B cell (primary cell): ENCODE measurements around the gene ANKFN1. TPM values are rescaled to one million over a fixed set of nuclear protein-coding genes. Genes with fewer than 3 reads are reported as not detected.

Source experiments
- ATAC-seq: fragments of 200-7000 bp; cut with Tn5 transposase; one replicate; pipeline ENCODE4 v1.10.0; 2021; ENCODE audit warnings: low read depth, mild to moderate bottlenecking, moderate number of reproducible peaks, moderate library complexity
- CTCF ChIA-PET: fragments of 350-600 bp; sonication (Branson Sonifier 250); formaldehyde crosslinking; loops from one replicate; lab custom pipeline; 2021; ENCODE audit warnings: antibody characterized with exemption, inconsistent platforms; lab: Charles Lee
- POLR2A ChIA-PET: fragments of 350-600 bp; sonication (Branson Sonifier 250); formaldehyde crosslinking; loops from one replicate; lab custom pipeline; 2021; ENCODE audit warnings: antibody characterized with exemption; lab: Charles Lee
- DNase-seq: peaks from one replicate; pipeline ENCODE4 v3.0.0; 2013
- H2AFZ ChIP-seq: 2 replicates; pipeline ENCODE4 v1.6.1; 2012; ENCODE audit warnings: mild to moderate bottlenecking, low read depth, low read length; ENCODE audit not compliant: insufficient read depth, poor library complexity, severe bottlenecking
- H3K27ac ChIP-seq, 2 donors: 1 replicate in 1 of 2; 2 replicates in 1 of 2; pipeline ENCODE4 v1.5.1; 2012 to 2013; ENCODE audit warnings: low read length in 2 of 2, mild to moderate bottlenecking in 2 of 2, moderate library complexity in 1 of 2
- H3K27me3 ChIP-seq, 4 experiments: fragments of 200-600 bp in 1 of 4; sonication (generic) in 1 of 4; replicated peaks in 1 of 4; 1 replicate in 2 of 4; 2 replicates in 2 of 4; pipeline versions ENCODE4 v1.6.1 to v1.7.0; 2013 to 2016; ENCODE audit warnings: low read length in 3 of 4, mild to moderate bottlenecking in 2 of 4, mixed read lengths in 1 of 4, moderate library complexity in 1 of 4; ENCODE audit not compliant: insufficient read depth in 4 of 4, control insufficient read depth in 3 of 4; ENCODE audit errors: control extremely low read depth in 1 of 4
- H3K36me3 ChIP-seq, 2 experiments: replicated peaks in 1 of 2; 1 replicate in 1 of 2; 2 replicates in 1 of 2; pipeline versions ENCODE4 v1.6.1 to v1.7.1; 2013; ENCODE audit warnings: low read length in 1 of 2; ENCODE audit not compliant: insufficient read depth in 2 of 2, control insufficient read depth in 1 of 2; ENCODE audit errors: control extremely low read depth in 1 of 2, extremely low read depth in 1 of 2
- H3K4me1 ChIP-seq, 2 donors: fragments of 200-600 bp in 1 of 2; sonication (generic) in 1 of 2; 1 replicate in 1 of 2; 2 replicates in 1 of 2; pipeline versions ENCODE4 v1.5.1 to v1.6.1; 2013 to 2017; ENCODE audit warnings: low read length in 2 of 2; ENCODE audit not compliant: control insufficient read depth in 2 of 2, insufficient read depth in 2 of 2
- H3K4me2 ChIP-seq: replicated peaks from 2 replicates; pipeline ENCODE3; 2012; ENCODE audit warnings: mild to moderate bottlenecking, low read depth, low read length; ENCODE audit not compliant: poor library complexity, severe bottlenecking
- H3K4me3 ChIP-seq, 5 experiments: fragments of 200-600 bp in 1 of 5; sonication (generic) in 1 of 5; 1 replicate in 3 of 5; 2 replicates in 2 of 5; pipeline versions ENCODE4 v1.5.1 to v1.7.0; 2011 to 2016; ENCODE audit warnings: low read length in 4 of 5, mild to moderate bottlenecking in 4 of 5, low read depth in 2 of 5, control low read depth in 1 of 5, moderate library complexity in 1 of 5; ENCODE audit not compliant: insufficient read depth in 1 of 5; ENCODE audit errors: control extremely low read depth in 1 of 5, extremely low read depth in 1 of 5
- H3K79me2 ChIP-seq: fragments of 200-600 bp; sonication (generic); one replicate; pipeline ENCODE4 v1.6.0; 2016; ENCODE audit warnings: low read length; ENCODE audit not compliant: control insufficient read depth, insufficient read depth
- H3K9ac ChIP-seq: fragments of 200-600 bp; sonication (generic); 2 replicates; pipeline ENCODE4 v1.6.1; 2017; ENCODE audit warnings: mild to moderate bottlenecking, low read length, moderate library complexity
- H3K9me3 ChIP-seq, 3 donors: one replicate each; pipeline versions ENCODE4 v1.6.1 to v1.7.1; 2013; ENCODE audit warnings: low read length in 2 of 3; ENCODE audit not compliant: control insufficient read depth in 2 of 3, insufficient read depth in 1 of 3; ENCODE audit errors: control extremely low read depth in 1 of 3
- H4K20me1 ChIP-seq: 2 replicates; pipeline ENCODE4 v1.6.0; 2012; ENCODE audit warnings: mild to moderate bottlenecking, low read length; ENCODE audit not compliant: insufficient read depth, control insufficient read depth, poor library complexity, severe bottlenecking
- H3K27ac Mint-ChIP-seq: one replicate; pipeline ENCODE4 v1.8.0; 2021; ENCODE audit warnings: mixed read lengths
- H3K27me3 Mint-ChIP-seq: one replicate; pipeline ENCODE4 v1.8.0; 2021; ENCODE audit warnings: mixed read lengths
- H3K4me1 Mint-ChIP-seq: one replicate; pipeline ENCODE4 v1.8.0; 2021; ENCODE audit warnings: mixed read lengths
- H3K4me3 Mint-ChIP-seq: one replicate; pipeline ENCODE4 v1.8.0; 2021; ENCODE audit warnings: mixed read lengths
- H3K9me3 Mint-ChIP-seq: one replicate; pipeline ENCODE4 v1.8.0; 2022; ENCODE audit warnings: mixed read lengths; ENCODE audit not compliant: insufficient read depth
- CTCF ChIP-seq: fragments of 200-600 bp; IDR thresholded peaks from one replicate; pipeline ENCODE4 v1.8.0; 2022; ENCODE audit warnings: antibody characterized with exemption, mild to moderate bottlenecking
- EZH2 ChIP-seq: IDR thresholded peaks from 2 replicates; pipeline ENCODE4 v1.6.1; 2012; ENCODE audit warnings: borderline replicate concordance, low read depth, mild to moderate bottlenecking, moderate library complexity, low read length; ENCODE audit not compliant: insufficient read depth, poor library complexity, severe bottlenecking
- WGBS: methylation state at CpG from one replicate; pipeline ENCODE4 v1.1.5; 2013; ENCODE audit warnings: missing lambda C conversion rate; ENCODE audit not compliant: insufficient coverage; 5-methylcytosine and 5-hydroxymethylcytosine counted together
- intact Hi-C: fragments of 100-400 bp; cut with micrococcal nuclease; formaldehyde crosslinking; loops from one replicate; pipeline ENCODE4 v1.10.0; 2022
- polyA plus RNA-seq: library from polyadenylated mRNA; depleted of rRNA; stranded (reverse); fragments of >200 nt; gene quantifications from 2 replicates; pipeline ENCODE4 v1.2.3, GENCODE V29; 2012
- total RNA-seq, 2 donors: library from RNA; stranded (reverse); fragments of 120-200 nt in 1 of 2; gene quantifications; 1 replicate in 1 of 2; 2 replicates in 1 of 2; pipeline versions ENCODE4 v1.2.3 to v1.2.4, GENCODE V29; 2013 to 2022

ANKFN1 gene
- total and polyA plus RNA-seq, 2 donors (not counting 1 experiment from before 2014, with no cell fraction given), result not detected

DNA sequence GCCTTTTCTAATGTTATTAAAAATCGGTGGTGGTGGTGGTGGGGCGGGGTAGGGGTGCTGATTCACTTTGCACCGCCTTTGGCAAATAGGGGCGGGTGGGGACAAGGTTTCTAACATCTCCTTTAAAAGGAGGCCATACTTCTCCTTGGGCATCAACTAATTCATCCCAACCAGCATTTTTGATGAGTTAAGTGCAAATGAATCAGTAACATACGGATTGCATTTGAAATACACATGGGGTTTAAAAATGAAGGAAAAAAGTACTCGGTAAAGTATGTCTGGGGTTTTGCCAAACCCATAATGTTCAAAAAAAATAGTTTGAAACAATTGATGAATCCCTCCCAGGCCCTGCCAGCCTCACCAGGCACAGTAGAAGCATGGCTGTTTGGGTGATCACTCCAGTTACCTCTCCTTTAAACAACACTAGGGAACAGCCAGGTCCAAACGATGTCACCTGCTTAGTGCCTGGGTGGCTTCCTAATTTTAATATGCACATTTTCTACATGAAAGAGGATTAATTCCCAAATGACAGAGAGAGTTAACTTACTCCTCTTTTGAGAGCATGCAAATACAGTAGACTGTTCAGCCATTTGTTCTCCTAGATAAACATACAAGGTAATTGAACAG is 107.2 kb downstream of the ANKFN1 start:
- Histone ChIP-seq H3K79me2 (no peaks in the 10 kb centered on the region), H3K9ac (no peak overlapping the region), H3K9me3 (no peaks in the 10 kb centered on the region), H3K36me3 (no peaks in the 10 kb centered on the region), H4K20me1 (no peaks in the 10 kb centered on the region), H2AFZ (no peak overlapping the region), H3K4me2 (no peak overlapping the region), H3K27me3 (no peaks in the 10 kb centered on the region), H3K4me1 (no peaks in the 10 kb centered on the region), H3K4me3 (no peak overlapping the region), H3K27ac (no peak overlapping the region)
- DNase-seq (no peak), ATAC-seq (no peak)
- TF ChIP-seq EZH2 (no peak), CTCF (no peak)
- ChIA-PET CTCF (no interaction called here), POLR2A (no interaction called here)
- intact Hi-C loops, result no loop called here
- no peaks in the 10 kb centered on the region for H3K27me3 Mint-ChIP-seq
- H3K4me3 Mint-ChIP-seq, result no peak overlapping the region
- no CpG with 5 or more reads among the region's 7 CpGs for WGBS
- no peaks in the 10 kb centered on the region for H3K9me3 Mint-ChIP-seq
- H3K27ac Mint-ChIP-seq, result no peak overlapping the region
- no peaks in the 10 kb centered on the region for H3K4me1 Mint-ChIP-seq

DNA sequence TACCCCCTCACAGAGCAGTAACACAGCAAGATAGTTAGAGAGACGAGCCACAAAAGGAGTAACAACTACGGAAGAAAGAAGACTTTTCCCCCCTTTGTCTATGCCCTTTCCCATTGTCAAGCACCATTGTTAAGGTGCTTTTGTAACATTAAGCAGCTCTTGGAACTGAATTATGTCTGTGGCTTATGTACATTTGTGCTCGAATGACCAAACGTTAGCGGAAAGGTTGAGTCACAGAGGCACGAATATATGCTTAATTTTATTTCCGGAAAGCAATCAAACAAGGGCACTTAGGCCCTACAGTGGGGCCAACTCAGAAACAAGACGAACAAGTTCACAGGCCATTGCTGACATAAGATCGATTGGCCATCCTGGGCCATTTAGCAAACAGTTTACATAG is 109.5 kb downstream of the ANKFN1 start:
- Histone ChIP-seq H3K27me3 (no peaks in the 10 kb centered on the region), H3K9ac (no peak overlapping the region), H3K27ac (no peak overlapping the region), H4K20me1 (no peaks in the 10 kb centered on the region), H3K4me1 (no peaks in the 10 kb centered on the region), H3K9me3 (no peaks in the 10 kb centered on the region), H3K79me2 (no peaks in the 10 kb centered on the region), H3K4me3 (no peak overlapping the region), H3K4me2 (no peak overlapping the region), H3K36me3 (no peaks in the 10 kb centered on the region), H2AFZ (no peak overlapping the region)
- H3K4me1 Mint-ChIP-seq, result no peaks in the 10 kb centered on the region
- ChIA-PET CTCF (no interaction called here), POLR2A (no interaction called here)
- H3K27me3 Mint-ChIP-seq, result no peaks in the 10 kb centered on the region
- ATAC-seq, result no peak
- 88% methylated on average over 8 of the region's 9 CpGs for WGBS
- DNase-seq, result no peak
- no peaks in the 10 kb centered on the region for H3K9me3 Mint-ChIP-seq
- intact Hi-C loops, result no loop called here
- no peak overlapping the region for H3K27ac Mint-ChIP-seq
- TF ChIP-seq CTCF (no peak), EZH2 (no peak)
- no peak overlapping the region for H3K4me3 Mint-ChIP-seq
